Caco-2 (cell line): Measurements from ENCODE around the gene FREM3. TPM values are rescaled to one million over a fixed set of nuclear protein-coding genes. Genes with fewer than 3 reads are reported as not detected.
A peak's percentile ranks its signal among the peaks of the same experiment; 100 is the strongest.

ENCODE experiments used
- BruUV-seq: library from RNA; stranded (reverse); fragments of 400-500 nt; replicated peaks from 2 replicates; lab custom pipeline; 2021; lab: Mats Ljungman, UMichigan
- CTCF ChIA-PET: fragments of 300-600 bp; sonication (Branson Sonifier 250); formaldehyde crosslinking; loops from one replicate; lab custom pipeline; 2022; ENCODE audit warnings: antibody characterized with exemption; lab: Charles Lee
- POLR2A ChIA-PET: fragments of 300-600 bp; sonication (Branson Sonifier 250); formaldehyde crosslinking; loops from one replicate; lab custom pipeline; 2022; ENCODE audit warnings: antibody characterized with exemption; lab: Charles Lee
- DNase-seq, 2 experiments: peaks; one replicate each; pipeline versions ENCODE4 v3.0.0 to v3.0.0-alpha.2; 2020 to 2022
- H3K27me3 ChIP-seq: replicated peaks from 2 replicates; pipeline ENCODE4 v1.6.0; 2011; ENCODE audit warnings: low read length; ENCODE audit not compliant: control insufficient read depth, insufficient read depth
- H3K36me3 ChIP-seq: 2 replicates; pipeline ENCODE4 v1.5.1; 2011; ENCODE audit warnings: low read length; ENCODE audit not compliant: control insufficient read depth, insufficient read depth
- H3K4me1 ChIP-seq: fragments of 250-450 bp; sonication (Bioruptor Pico); 2 replicates; pipeline ENCODE4 v1.5.1; 2020; ENCODE audit warnings: mild to moderate bottlenecking
- H3K4me3 ChIP-seq: 2 replicates; pipeline ENCODE4 v1.5.1; 2011; ENCODE audit warnings: low read depth, mild to moderate bottlenecking, control low read depth, low read length
- H3K9me3 ChIP-seq: fragments of 250-450 bp; sonication (Bioruptor Pico); 2 replicates; pipeline ENCODE4 v1.5.1; 2020; ENCODE audit warnings: mild to moderate bottlenecking, moderate library complexity
- H3K27ac Mint-ChIP-seq: one replicate; pipeline ENCODE4 v1.8.0; 2022; ENCODE audit warnings: mixed read lengths; ENCODE audit not compliant: unreplicated experiment
- H3K27me3 Mint-ChIP-seq: one replicate; pipeline ENCODE4 v1.8.0; 2022; ENCODE audit warnings: mixed read lengths; ENCODE audit not compliant: insufficient read depth, unreplicated experiment
- H3K36me3 Mint-ChIP-seq: one replicate; pipeline ENCODE4 v1.8.0; 2022; ENCODE audit warnings: mild to moderate bottlenecking, mixed read lengths; ENCODE audit not compliant: insufficient read depth, unreplicated experiment
- H3K4me1 Mint-ChIP-seq: one replicate; pipeline ENCODE4 v1.8.0; 2022; ENCODE audit warnings: low read depth, mixed read lengths; ENCODE audit not compliant: unreplicated experiment
- H3K4me3 Mint-ChIP-seq: one replicate; pipeline ENCODE4 v1.8.0; 2022; ENCODE audit warnings: mild to moderate bottlenecking, moderate library complexity, mixed read lengths; ENCODE audit not compliant: unreplicated experiment
- H3K9me3 Mint-ChIP-seq: one replicate; pipeline ENCODE4 v1.8.0; 2022; ENCODE audit warnings: mixed read lengths; ENCODE audit not compliant: unreplicated experiment
- intact Hi-C: fragments of 100-400 bp; cut with micrococcal nuclease; formaldehyde crosslinking; loops from one replicate; pipeline ENCODE4 v1.10.0; 2022; ENCODE audit not compliant: unreplicated experiment
- total RNA-seq: library from RNA; stranded (reverse); gene quantifications from 2 replicates; pipeline ENCODE4 v1.2.3, GENCODE V29; 2022
- TF ChIP-seq, protein P1 (sequence below), 2 experiments: fragments of 200-600 bp in 1 of 2; IDR thresholded peaks; 1 replicate in 1 of 2; 2 replicates in 1 of 2; pipeline versions ENCODE4 v1.5.1 to v1.8.0; 2011 to 2022; ENCODE audit warnings: antibody characterized with exemption in 1 of 2, control low read depth in 1 of 2, inconsistent platforms in 1 of 2, low read depth in 1 of 2, low read length in 1 of 2, mild to moderate bottlenecking in 1 of 2, moderate library complexity in 1 of 2; ENCODE audit not compliant: insufficient read depth in 1 of 2, severe bottlenecking in 1 of 2, unreplicated experiment in 1 of 2

FREM3 gene
- total RNA-seq, 1 experiment from 2014 or later = not detected

GRCh38 chr4:143586080-143586479 lies 114.4 kb downstream of the FREM3 start:
- CTCF ChIA-PET = no interaction called here
- Mint-ChIP-seq H3K9me3 (no peaks in the 10 kb centered on the region), H3K27ac (no peak overlapping the region), H3K4me1 (no peaks in the 10 kb centered on the region), H3K36me3 (no peaks in the 10 kb centered on the region), H3K4me3 (no peak overlapping the region), H3K27me3 (no peaks in the 10 kb centered on the region)
- intact Hi-C loops = no loop called here
- Histone ChIP-seq H3K9me3 (no peaks in the 10 kb centered on the region; the same call in 1 of the 2 replicates), H3K4me3 (no peak overlapping the region), H3K36me3 (no peaks in the 10 kb centered on the region), H3K27me3 (no peaks in the 10 kb centered on the region), H3K4me1 (no peaks in the 10 kb centered on the region)
- BruUV-seq = no TSS peak
- POLR2A ChIA-PET = no interaction called here
- TF ChIP-seq, protein P1, sequence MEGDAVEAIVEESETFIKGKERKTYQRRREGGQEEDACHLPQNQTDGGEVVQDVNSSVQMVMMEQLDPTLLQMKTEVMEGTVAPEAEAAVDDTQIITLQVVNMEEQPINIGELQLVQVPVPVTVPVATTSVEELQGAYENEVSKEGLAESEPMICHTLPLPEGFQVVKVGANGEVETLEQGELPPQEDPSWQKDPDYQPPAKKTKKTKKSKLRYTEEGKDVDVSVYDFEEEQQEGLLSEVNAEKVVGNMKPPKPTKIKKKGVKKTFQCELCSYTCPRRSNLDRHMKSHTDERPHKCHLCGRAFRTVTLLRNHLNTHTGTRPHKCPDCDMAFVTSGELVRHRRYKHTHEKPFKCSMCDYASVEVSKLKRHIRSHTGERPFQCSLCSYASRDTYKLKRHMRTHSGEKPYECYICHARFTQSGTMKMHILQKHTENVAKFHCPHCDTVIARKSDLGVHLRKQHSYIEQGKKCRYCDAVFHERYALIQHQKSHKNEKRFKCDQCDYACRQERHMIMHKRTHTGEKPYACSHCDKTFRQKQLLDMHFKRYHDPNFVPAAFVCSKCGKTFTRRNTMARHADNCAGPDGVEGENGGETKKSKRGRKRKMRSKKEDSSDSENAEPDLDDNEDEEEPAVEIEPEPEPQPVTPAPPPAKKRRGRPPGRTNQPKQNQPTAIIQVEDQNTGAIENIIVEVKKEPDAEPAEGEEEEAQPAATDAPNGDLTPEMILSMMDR (IDR thresholded peaks at IDR 0.05; ENCODE audit: insufficient read depth in 1 of 2, low read depth in 1 of 2, low read length in 1 of 2, severe bottlenecking in 1 of 2, unreplicated experiment in 1 of 2) = no peak
- no peak for DNase-seq

DNA sequence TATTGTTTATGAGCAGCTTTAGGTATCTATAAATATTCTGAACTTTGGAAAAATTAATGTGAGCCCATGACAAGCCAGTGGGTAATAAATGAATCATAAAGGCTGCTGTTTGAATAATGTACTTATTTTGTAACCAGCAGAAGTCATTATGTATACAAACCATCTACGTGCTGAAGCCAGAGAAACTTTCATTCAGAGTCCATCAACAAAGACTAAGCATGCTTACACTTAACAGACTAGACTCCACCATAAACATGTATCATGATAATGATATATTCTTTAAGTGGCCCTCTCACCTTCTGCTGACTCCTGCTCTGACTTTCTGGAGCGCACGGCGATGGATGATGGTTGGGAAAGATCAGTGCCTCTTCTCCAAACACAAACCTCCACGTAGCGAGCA lies 114.9 kb downstream of the FREM3 start:
- Histone ChIP-seq H3K9me3 (no peaks in the 10 kb centered on the region; the same call in 1 of the 2 replicates), H3K4me3 (no peak overlapping the region), H3K4me1 (no peaks in the 10 kb centered on the region), H3K27me3 (no peaks in the 10 kb centered on the region), H3K36me3 (no peaks in the 10 kb centered on the region)
- no peak overlapping the region for H3K4me3 Mint-ChIP-seq
- TF ChIP-seq, protein P1 (IDR thresholded peaks at IDR 0.05; ENCODE audit: insufficient read depth in 1 of 2, low read depth in 1 of 2, low read length in 1 of 2, severe bottlenecking in 1 of 2, unreplicated experiment in 1 of 2) = no peak
- intact Hi-C loops = no loop called here
- H3K9me3 Mint-ChIP-seq = no peaks in the 10 kb centered on the region
- CTCF ChIA-PET = no interaction called here
- no peaks in the 10 kb centered on the region for H3K4me1 Mint-ChIP-seq
- no peaks in the 10 kb centered on the region for H3K36me3 Mint-ChIP-seq
- POLR2A ChIA-PET = no interaction called here
- H3K27me3 Mint-ChIP-seq = no peaks in the 10 kb centered on the region
- no TSS peak for BruUV-seq
- no peak overlapping the region for H3K27ac Mint-ChIP-seq
- no peak for DNase-seq

- Mint-ChIP-seq H3K27ac (no peak overlapping the region), H3K9me3 (no peaks in the 10 kb centered on the region), H3K36me3 (no peaks in the 10 kb centered on the region), H3K4me3 (no peak overlapping the region), H3K27me3 (no peaks in the 10 kb centered on the region), H3K4me1 (no peaks in the 10 kb centered on the region)
- no TSS peak for BruUV-seq
- CTCF ChIA-PET = interaction anchor here (3.7 kb wide), 1 partner anchor 22 kb away, joined by 19 read pairs; no protein-coding TSS in a partner anchor
- no peaks in the 10 kb centered on the region; the same call in 1 of the 2 replicates for H3K9me3 ChIP-seq
- H3K36me3 ChIP-seq = no peaks in the 10 kb centered on the region
- TF ChIP-seq, protein P1 (IDR thresholded peaks at IDR 0.05; ENCODE audit: insufficient read depth in 1 of 2, low read depth in 1 of 2, low read length in 1 of 2, severe bottlenecking in 1 of 2, unreplicated experiment in 1 of 2) = peak in 1 of 2 experiments; percentile 15
- intact Hi-C loops = loop anchor here (1.0 kb wide), 1 partner anchor 22 kb away; no protein-coding TSS in a partner anchor
- H3K27me3 ChIP-seq = no peaks in the 10 kb centered on the region
- POLR2A ChIA-PET = no interaction called here
- DNase-seq = peak in 1 of 2 experiments; percentile 8
- no peak overlapping the region for H3K4me3 ChIP-seq
- H3K4me1 ChIP-seq = peaks cover 8% of the 10 kb centered on the region
These were observed 119.0 kb downstream of the FREM3 start for GRCh38 chr4:143581331-143581946.
